SK-N-SH treated with all-trans-retinoic acid at 6 μM for 48 hours (cell line): ENCODE measurements around the gene CDCA5.

ENCODE experiments used
- ZNF8 ChIP-seq: fragments of 450-650 bp; formaldehyde crosslinking; IDR thresholded peaks from 2 replicates; pipeline ENCODE4 v1.5.0; 2020; ENCODE audit warnings: mild to moderate bottlenecking, moderate library complexity
- TF ChIP-seq, protein P1 (sequence below): fragments of 250-450 bp; sonication (Bioruptor Pico); IDR thresholded peaks from 2 replicates; pipeline ENCODE4 v1.5.1; 2020; ENCODE audit warnings: low read depth, mild to moderate bottlenecking, moderate library complexity
- TF ChIP-seq, protein P2 (sequence below): fragments of 250-450 bp; sonication (Bioruptor Pico); IDR thresholded peaks from 2 replicates; pipeline ENCODE4 v1.5.0; 2020; ENCODE audit warnings: mild to moderate bottlenecking, moderate library complexity
- TF ChIP-seq, protein P3 (sequence below): fragments of 250-450 bp; sonication (Bioruptor Pico); IDR thresholded peaks from 2 replicates; pipeline ENCODE4 v1.5.1; 2021; ENCODE audit warnings: mild to moderate bottlenecking, moderate library complexity

DNA sequence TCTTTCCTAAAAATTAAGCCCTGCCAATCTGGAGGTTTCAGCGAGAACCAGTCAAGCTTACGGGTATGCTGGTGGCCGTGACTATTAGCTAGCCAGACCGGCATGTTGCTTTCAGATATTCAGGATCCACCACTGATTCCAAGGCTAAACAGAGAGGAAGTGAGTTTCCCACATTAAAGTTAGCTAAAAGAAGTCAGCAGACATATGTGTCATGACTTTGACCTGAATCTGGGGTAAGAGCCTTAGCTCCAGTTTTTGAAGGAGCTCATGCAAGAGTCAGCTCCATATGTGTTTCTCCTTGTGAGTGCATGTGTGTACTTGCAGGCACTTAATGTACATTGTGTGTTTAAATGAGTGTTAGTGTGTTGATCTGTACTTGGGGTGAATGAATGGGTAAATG lies 1.6 kb upstream of the CDCA5 start:
- no peak for TF ChIP-seq ZNF8
- TF ChIP-seq, protein P1, sequence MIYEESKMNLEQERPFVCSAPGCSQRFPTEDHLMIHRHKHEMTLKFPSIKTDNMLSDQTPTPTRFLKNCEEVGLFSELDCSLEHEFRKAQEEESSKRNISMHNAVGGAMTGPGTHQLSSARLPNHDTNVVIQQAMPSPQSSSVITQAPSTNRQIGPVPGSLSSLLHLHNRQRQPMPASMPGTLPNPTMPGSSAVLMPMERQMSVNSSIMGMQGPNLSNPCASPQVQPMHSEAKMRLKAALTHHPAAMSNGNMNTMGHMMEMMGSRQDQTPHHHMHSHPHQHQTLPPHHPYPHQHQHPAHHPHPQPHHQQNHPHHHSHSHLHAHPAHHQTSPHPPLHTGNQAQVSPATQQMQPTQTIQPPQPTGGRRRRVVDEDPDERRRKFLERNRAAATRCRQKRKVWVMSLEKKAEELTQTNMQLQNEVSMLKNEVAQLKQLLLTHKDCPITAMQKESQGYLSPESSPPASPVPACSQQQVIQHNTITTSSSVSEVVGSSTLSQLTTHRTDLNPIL (CRISPR knock-in tag) = no peak
- TF ChIP-seq, protein P2, sequence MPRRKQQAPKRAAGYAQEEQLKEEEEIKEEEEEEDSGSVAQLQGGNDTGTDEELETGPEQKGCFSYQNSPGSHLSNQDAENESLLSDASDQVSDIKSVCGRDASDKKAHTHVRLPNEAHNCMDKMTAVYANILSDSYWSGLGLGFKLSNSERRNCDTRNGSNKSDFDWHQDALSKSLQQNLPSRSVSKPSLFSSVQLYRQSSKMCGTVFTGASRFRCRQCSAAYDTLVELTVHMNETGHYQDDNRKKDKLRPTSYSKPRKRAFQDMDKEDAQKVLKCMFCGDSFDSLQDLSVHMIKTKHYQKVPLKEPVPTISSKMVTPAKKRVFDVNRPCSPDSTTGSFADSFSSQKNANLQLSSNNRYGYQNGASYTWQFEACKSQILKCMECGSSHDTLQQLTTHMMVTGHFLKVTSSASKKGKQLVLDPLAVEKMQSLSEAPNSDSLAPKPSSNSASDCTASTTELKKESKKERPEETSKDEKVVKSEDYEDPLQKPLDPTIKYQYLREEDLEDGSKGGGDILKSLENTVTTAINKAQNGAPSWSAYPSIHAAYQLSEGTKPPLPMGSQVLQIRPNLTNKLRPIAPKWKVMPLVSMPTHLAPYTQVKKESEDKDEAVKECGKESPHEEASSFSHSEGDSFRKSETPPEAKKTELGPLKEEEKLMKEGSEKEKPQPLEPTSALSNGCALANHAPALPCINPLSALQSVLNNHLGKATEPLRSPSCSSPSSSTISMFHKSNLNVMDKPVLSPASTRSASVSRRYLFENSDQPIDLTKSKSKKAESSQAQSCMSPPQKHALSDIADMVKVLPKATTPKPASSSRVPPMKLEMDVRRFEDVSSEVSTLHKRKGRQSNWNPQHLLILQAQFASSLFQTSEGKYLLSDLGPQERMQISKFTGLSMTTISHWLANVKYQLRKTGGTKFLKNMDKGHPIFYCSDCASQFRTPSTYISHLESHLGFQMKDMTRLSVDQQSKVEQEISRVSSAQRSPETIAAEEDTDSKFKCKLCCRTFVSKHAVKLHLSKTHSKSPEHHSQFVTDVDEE (CRISPR knock-in tag) = no peak
- TF ChIP-seq, protein P3, sequence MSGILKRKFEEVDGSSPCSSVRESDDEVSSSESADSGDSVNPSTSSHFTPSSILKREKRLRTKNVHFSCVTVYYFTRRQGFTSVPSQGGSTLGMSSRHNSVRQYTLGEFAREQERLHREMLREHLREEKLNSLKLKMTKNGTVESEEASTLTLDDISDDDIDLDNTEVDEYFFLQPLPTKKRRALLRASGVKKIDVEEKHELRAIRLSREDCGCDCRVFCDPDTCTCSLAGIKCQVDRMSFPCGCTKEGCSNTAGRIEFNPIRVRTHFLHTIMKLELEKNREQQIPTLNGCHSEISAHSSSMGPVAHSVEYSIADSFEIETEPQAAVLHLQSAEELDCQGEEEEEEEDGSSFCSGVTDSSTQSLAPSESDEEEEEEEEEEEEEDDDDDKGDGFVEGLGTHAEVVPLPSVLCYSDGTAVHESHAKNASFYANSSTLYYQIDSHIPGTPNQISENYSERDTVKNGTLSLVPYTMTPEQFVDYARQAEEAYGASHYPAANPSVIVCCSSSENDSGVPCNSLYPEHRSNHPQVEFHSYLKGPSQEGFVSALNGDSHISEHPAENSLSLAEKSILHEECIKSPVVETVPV (CRISPR knock-in tag) = no peak
